HEK293 (cell line): ENCODE results near the gene KRTAP19-8.

Experiments
- CTCF ChIA-PET: fragments of 350-600 bp; formaldehyde crosslinking; extraction: SDS; loops from one replicate; lab custom pipeline; 2021; ENCODE audit warnings: antibody characterized with exemption; lab: Yijun Ruan, JAX
- POLR2A ChIA-PET: fragments of 300-600 bp; formaldehyde crosslinking; extraction: SDS; loops from one replicate; lab custom pipeline; 2020; ENCODE audit warnings: antibody characterized with exemption, inconsistent platforms; lab: Yijun Ruan, JAX
- H3K27ac ChIP-seq: fragments of 200-500 bp; sonication (Bioruptor generic); 2 replicates; pipeline ENCODE4 v1.5.1; 2014; ENCODE audit warnings: low read depth, low read length, control low read depth, inconsistent platforms; ENCODE audit errors: extremely low read depth
- H3K36me3 ChIP-seq, 2 experiments: fragments of 200-500 bp in 1 of 2; sonication (Bioruptor generic) in 1 of 2; 1 replicate in 1 of 2; 2 replicates in 1 of 2; pipeline ENCODE4 v1.5.1; 2014 to 2017; ENCODE audit warnings: inconsistent platforms in 2 of 2, low read length in 2 of 2; ENCODE audit not compliant: control insufficient read depth in 2 of 2, insufficient read depth in 1 of 2
- H3K4me1 ChIP-seq: fragments of 200-500 bp; sonication (Bioruptor generic); 2 replicates; pipeline ENCODE4 v1.5.1; 2014; ENCODE audit warnings: mild to moderate bottlenecking, low read length, inconsistent platforms; ENCODE audit not compliant: control insufficient read depth, insufficient read depth
- H3K4me3 ChIP-seq: 2 replicates; pipeline ENCODE4 v1.5.1; 2011; ENCODE audit warnings: low read depth, mild to moderate bottlenecking, control low read depth, low read length, moderate library complexity
- H3K9me3 ChIP-seq: fragments of 200-500 bp; sonication (Bioruptor generic); 2 replicates; pipeline ENCODE4 v1.5.1; 2014; ENCODE audit warnings: low read depth, low read length, inconsistent platforms; ENCODE audit not compliant: control insufficient read depth, insufficient read depth
- OSR2 ChIP-seq: fragments of 450-650 bp; formaldehyde crosslinking; IDR thresholded peaks from 2 replicates; pipeline ENCODE4 v1.5.1; 2016; ENCODE audit warnings: missing biosample characterization, missing genetic modification characterization
- OVOL3 ChIP-seq: fragments of 450-650 bp; formaldehyde crosslinking; IDR thresholded peaks from 2 replicates; pipeline ENCODE4 v1.5.1; 2016; ENCODE audit warnings: missing biosample characterization, missing genetic modification characterization
- PRDM2 ChIP-seq: fragments of 450-650 bp; formaldehyde crosslinking; IDR thresholded peaks from 2 replicates; pipeline ENCODE4 v1.5.1; 2016; ENCODE audit warnings: missing biosample characterization, missing genetic modification characterization, borderline replicate concordance
- ZBTB7A ChIP-seq: fragments of 450-650 bp; formaldehyde crosslinking; IDR thresholded peaks from 2 replicates; pipeline ENCODE4 v1.5.1; 2016; ENCODE audit warnings: low read depth, missing biosample characterization, missing genetic modification characterization
- ZIC2 ChIP-seq: fragments of 450-650 bp; formaldehyde crosslinking; IDR thresholded peaks from 2 replicates; pipeline ENCODE4 v1.5.1; 2016; ENCODE audit warnings: missing biosample characterization, missing genetic modification characterization
- ZNF138 ChIP-seq: fragments of 450-650 bp; formaldehyde crosslinking; IDR thresholded peaks from 2 replicates; pipeline ENCODE4 v1.5.1; 2016; ENCODE audit warnings: missing biosample characterization, missing genetic modification characterization, borderline replicate concordance
- ZNF140 ChIP-seq: fragments of 450-650 bp; formaldehyde crosslinking; IDR thresholded peaks from 2 replicates; pipeline ENCODE4 v1.5.1; 2016; ENCODE audit warnings: missing biosample characterization, missing genetic modification characterization
- ZNF202 ChIP-seq: fragments of 450-650 bp; formaldehyde crosslinking; IDR thresholded peaks from 2 replicates; pipeline ENCODE4 v1.5.1; 2016; ENCODE audit warnings: missing biosample characterization, missing genetic modification characterization, borderline replicate concordance
- ZNF211 ChIP-seq: fragments of 450-650 bp; formaldehyde crosslinking; IDR thresholded peaks from 2 replicates; pipeline ENCODE4 v1.5.1; 2016; ENCODE audit warnings: low read depth, missing biosample characterization, missing genetic modification characterization
- ZNF223 ChIP-seq: fragments of 450-650 bp; formaldehyde crosslinking; IDR thresholded peaks from 2 replicates; pipeline ENCODE4 v1.5.1; 2016; ENCODE audit warnings: missing biosample characterization, missing genetic modification characterization
- ZNF274 ChIP-seq, 2 experiments: fragments of 200-500 bp in 1 of 2; fragments of 450-650 bp in 1 of 2; sonication (Bioruptor generic) in 1 of 2; formaldehyde crosslinking in 1 of 2; IDR thresholded peaks; 2 replicates each; pipeline versions ENCODE4 v1.5.1 to v1.6.1; 2014 to 2016; ENCODE audit warnings: borderline replicate concordance in 1 of 2, inconsistent platforms in 1 of 2, low read length in 1 of 2, missing biosample characterization in 1 of 2, missing genetic modification characterization in 1 of 2
- ZNF324 ChIP-seq: fragments of 450-650 bp; formaldehyde crosslinking; IDR thresholded peaks from 2 replicates; pipeline ENCODE4 v1.5.1; 2016; ENCODE audit warnings: missing biosample characterization, missing genetic modification characterization
- ZNF433 ChIP-seq: fragments of 450-650 bp; formaldehyde crosslinking; IDR thresholded peaks from 2 replicates; pipeline ENCODE4 v1.5.1; 2016; ENCODE audit warnings: missing biosample characterization, missing genetic modification characterization, low read depth
- ZNF571 ChIP-seq: fragments of 450-650 bp; formaldehyde crosslinking; IDR thresholded peaks from 2 replicates; pipeline ENCODE4 v1.5.0; 2017; ENCODE audit warnings: missing biosample characterization, missing genetic modification characterization
- TF ChIP-seq, protein P1 (sequence below): fragments of 450-650 bp; formaldehyde crosslinking; IDR thresholded peaks from 2 replicates; pipeline ENCODE4 v1.5.1; 2017; ENCODE audit warnings: missing biosample characterization, missing genetic modification characterization
- TF ChIP-seq, protein P2 (sequence below): fragments of 450-650 bp; formaldehyde crosslinking; IDR thresholded peaks from 2 replicates; pipeline ENCODE4 v1.5.1; 2016; ENCODE audit warnings: missing biosample characterization, missing genetic modification characterization

The KRTAP19-8 gene

DNA sequence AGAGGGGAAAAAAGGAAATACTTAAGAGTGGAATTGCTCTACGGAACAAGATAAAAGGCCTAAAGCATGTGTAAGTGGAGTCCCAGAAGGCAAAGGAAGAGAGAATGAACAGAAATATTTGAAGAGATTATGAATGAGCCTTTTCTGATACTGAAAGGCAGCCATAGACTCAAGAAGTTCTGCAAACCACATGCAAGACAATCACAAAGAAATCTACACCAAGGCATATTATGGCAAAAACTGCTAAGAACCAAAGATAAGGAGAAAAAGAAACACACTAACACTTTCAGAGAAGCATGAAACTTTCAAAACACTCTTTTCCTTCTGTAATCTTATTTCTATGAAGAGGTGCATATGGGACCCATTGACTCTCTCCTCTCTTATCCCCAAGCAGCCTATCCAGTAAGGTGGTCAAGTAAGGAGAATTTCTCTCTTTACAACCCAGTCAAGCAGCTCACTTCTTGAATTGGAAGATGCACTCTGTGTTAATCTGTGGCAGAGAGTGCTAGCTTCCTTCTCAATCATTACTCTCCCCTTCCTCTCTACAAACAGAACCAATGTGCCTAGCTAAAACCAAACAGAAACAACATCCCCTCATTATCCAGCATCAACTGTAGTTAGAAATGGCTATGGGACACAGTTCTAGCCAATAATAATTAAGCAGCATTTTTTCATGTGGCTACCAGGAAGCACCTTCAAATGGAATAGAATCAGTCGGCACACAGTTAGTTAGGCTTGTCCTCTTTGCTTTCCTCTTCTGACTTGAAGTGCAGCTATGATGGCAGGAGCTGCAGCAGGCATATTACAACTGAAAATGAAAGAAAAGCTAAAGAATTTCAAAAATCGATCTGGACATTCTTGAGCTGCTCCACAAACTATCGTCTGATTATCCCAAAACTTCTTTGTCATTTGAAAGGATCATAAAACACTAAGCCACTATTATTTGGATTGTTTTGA lies 25.9 kb downstream of the KRTAP19-8 start:
- ChIA-PET CTCF (interaction anchor here (0.6 to 1.0 kb wide), 2 partner anchors 74 to 169 kb away, joined by 5 to 6 read pairs; no protein-coding TSS in a partner anchor), POLR2A (no interaction called here)
- TF ChIP-seq ZNF140 (tag by site-specific recombination) (peak; percentile 47; the same call in 1 of the 2 replicates), ZIC2 (tag by site-specific recombination) (no peak)
- no peak overlapping the region for H3K27ac ChIP-seq
- H3K9me3 ChIP-seq: no peaks in the 10 kb centered on the region
- H3K4me1 ChIP-seq: no peaks in the 10 kb centered on the region
- H3K36me3 ChIP-seq: no peaks in the 10 kb centered on the region
- no peak overlapping the region for H3K4me3 ChIP-seq

DNA sequence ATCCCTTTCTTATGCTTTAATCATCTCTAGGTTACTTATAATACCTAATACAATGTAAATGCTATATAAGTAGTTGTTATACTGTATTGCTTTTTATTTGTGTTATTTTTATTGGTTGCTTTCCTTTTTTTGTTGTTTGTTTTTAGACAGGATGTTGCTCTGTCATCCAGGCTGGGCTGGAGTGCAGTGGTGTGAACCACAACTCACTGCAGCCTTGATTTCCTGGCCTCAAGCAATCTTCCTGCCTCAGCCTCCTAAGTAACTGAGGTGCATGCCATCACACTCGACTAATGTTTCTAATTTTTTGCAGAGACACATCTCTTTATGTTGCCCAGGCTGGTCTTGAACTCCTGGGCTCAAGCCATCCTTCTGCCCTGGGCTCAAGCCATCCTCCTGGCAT lies 26.9 kb downstream of the KRTAP19-8 start:
- H3K9me3 ChIP-seq: no peaks in the 10 kb centered on the region
- CTCF ChIA-PET: no interaction called here
- no peaks in the 10 kb centered on the region for H3K36me3 ChIP-seq
- TF ChIP-seq, protein P1, sequence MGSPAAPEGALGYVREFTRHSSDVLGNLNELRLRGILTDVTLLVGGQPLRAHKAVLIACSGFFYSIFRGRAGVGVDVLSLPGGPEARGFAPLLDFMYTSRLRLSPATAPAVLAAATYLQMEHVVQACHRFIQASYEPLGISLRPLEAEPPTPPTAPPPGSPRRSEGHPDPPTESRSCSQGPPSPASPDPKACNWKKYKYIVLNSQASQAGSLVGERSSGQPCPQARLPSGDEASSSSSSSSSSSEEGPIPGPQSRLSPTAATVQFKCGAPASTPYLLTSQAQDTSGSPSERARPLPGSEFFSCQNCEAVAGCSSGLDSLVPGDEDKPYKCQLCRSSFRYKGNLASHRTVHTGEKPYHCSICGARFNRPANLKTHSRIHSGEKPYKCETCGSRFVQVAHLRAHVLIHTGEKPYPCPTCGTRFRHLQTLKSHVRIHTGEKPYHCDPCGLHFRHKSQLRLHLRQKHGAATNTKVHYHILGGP (tag by site-specific recombination): no peak
- TF ChIP-seq ZNF433 (tag by site-specific recombination) (no peak), ZNF223 (no peak), OSR2 (no peak), ZNF324 (tag by site-specific recombination) (no peak), ZNF202 (no peak), ZNF571 (tag by site-specific recombination) (no peak)
- H3K4me1 ChIP-seq: no peaks in the 10 kb centered on the region
- H3K27ac ChIP-seq: no peak overlapping the region
- POLR2A ChIA-PET: no interaction called here
- H3K4me3 ChIP-seq: no peak overlapping the region

DNA sequence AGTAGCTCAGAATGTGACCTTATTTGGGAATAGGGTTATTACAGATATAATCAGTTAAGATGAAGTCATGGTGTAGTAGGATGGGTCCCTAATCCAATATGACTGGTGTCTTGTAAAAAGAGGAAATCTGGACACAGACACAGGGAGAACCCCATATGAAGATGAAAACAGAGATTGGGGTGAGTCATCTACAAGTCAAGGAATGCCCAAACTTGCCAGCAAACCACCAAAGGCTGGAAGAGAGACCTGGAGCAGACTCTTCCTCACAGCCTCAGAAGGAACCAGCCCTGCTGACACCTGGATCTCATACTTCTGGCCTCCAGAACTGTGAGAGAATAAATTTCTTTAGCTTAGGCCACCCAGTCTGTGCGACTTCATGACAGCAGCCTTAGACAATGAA lies 29.9 kb downstream of the KRTAP19-8 start:
- TF ChIP-seq ZBTB7A: no peak
- TF ChIP-seq, protein P2, sequence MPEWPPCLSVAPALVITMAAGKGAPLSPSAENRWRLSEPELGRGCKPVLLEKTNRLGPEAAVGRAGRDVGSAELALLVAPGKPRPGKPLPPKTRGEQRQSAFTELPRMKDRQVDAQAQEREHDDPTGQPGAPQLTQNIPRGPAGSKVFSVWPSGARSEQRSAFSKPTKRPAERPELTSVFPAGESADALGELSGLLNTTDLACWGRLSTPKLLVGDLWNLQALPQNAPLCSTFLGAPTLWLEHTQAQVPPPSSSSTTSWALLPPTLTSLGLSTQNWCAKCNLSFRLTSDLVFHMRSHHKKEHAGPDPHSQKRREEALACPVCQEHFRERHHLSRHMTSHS (tag by site-specific recombination): no peak
- TF ChIP-seq ZNF274 (IDR thresholded peaks at IDR 0.05; ENCODE audit: low read length): no peak
- TF ChIP-seq ZNF274 (tag by site-specific recombination; IDR thresholded peaks at IDR 0.05; ENCODE audit: borderline replicate concordance): no peak
- no peak for TF ChIP-seq OVOL3 (tag by site-specific recombination)
- TF ChIP-seq ZNF138 (tag by site-specific recombination): no peak
- no peak for TF ChIP-seq PRDM2 (tag by site-specific recombination)
- no peak for TF ChIP-seq ZNF211
- ChIA-PET POLR2A (no interaction called here), CTCF (interaction anchor here (0.6 kb wide), 1 partner anchor 11 kb away, joined by 3 read pairs; no protein-coding TSS in a partner anchor)
- no peaks in the 10 kb centered on the region for H3K4me1 ChIP-seq
- H3K27ac ChIP-seq: no peak overlapping the region
- no peaks in the 10 kb centered on the region for H3K9me3 ChIP-seq
- no peak overlapping the region for H3K4me3 ChIP-seq
- H3K36me3 ChIP-seq: no peaks in the 10 kb centered on the region
